Neural progenitor cell (in vitro differentiated cells): Measurements from ENCODE around the gene HNMT. TPM values are rescaled to one million over a fixed set of nuclear protein-coding genes. Genes with fewer than 3 reads are reported as not detected.

Experiments used
- DNase-seq: peaks from one replicate; pipeline ENCODE4 v3.0.0-alpha.2; 2016; ENCODE audit warnings: low spot score
- H2AFZ ChIP-seq: fragments of 200-600 bp; sonication (generic); replicated peaks from 2 replicates; pipeline ENCODE4 v1.6.1; 2016; ENCODE audit warnings: antibody characterized with exemption
- H3F3A ChIP-seq: fragments of 200-600 bp; sonication (generic); 2 replicates; pipeline ENCODE4 v1.6.1; 2016; ENCODE audit warnings: antibody characterized with exemption, low read depth
- H3K27ac ChIP-seq: fragments of 200-600 bp; sonication (generic); 2 replicates; pipeline ENCODE4 v1.5.1; 2016; ENCODE audit warnings: mild to moderate bottlenecking
- H3K27me3 ChIP-seq: fragments of 200-600 bp; sonication (generic); 2 replicates; pipeline ENCODE4 v1.6.1; 2016; ENCODE audit warnings: mild to moderate bottlenecking, moderate library complexity
- H3K36me3 ChIP-seq: fragments of 200-600 bp; sonication (generic); 2 replicates; pipeline ENCODE4 v1.5.1; 2016
- H3K4me1 ChIP-seq: fragments of 200-600 bp; sonication (generic); 2 replicates; pipeline ENCODE4 v1.6.1; 2016; ENCODE audit warnings: mixed run types
- H3K4me2 ChIP-seq: fragments of 200-600 bp; sonication (generic); 2 replicates; pipeline ENCODE4 v1.6.1; 2016
- H3K4me3 ChIP-seq: fragments of 200-600 bp; sonication (generic); 2 replicates; pipeline ENCODE4 v1.5.1; 2016
- H3K79me2 ChIP-seq: fragments of 200-600 bp; sonication (generic); 2 replicates; pipeline ENCODE4 v1.6.1; 2016; ENCODE audit warnings: low read depth
- H3K9ac ChIP-seq: fragments of 200-600 bp; sonication (generic); 2 replicates; pipeline ENCODE4 v1.6.1; 2016
- H3K9me3 ChIP-seq: fragments of 200-600 bp; sonication (generic); 2 replicates; pipeline ENCODE4 v1.5.1; 2016; ENCODE audit warnings: low read depth
- H4K20me1 ChIP-seq: fragments of 200-600 bp; sonication (generic); 2 replicates; pipeline ENCODE4 v1.6.1; 2016; ENCODE audit warnings: low read depth
- H3K27ac Mint-ChIP-seq: 3 replicates; pipeline ENCODE4 v1.8.0; 2021; ENCODE audit warnings: mixed read lengths
- H3K27me3 Mint-ChIP-seq: 2 replicates; pipeline ENCODE4 v1.8.0; 2022; ENCODE audit warnings: low read depth, mild to moderate bottlenecking, inconsistent platforms, moderate library complexity, mixed read lengths; ENCODE audit not compliant: insufficient read depth
- H3K36me3 Mint-ChIP-seq: 3 replicates; pipeline ENCODE4 v1.8.0; 2021; ENCODE audit warnings: mixed read lengths
- H3K4me1 Mint-ChIP-seq: 3 replicates; pipeline ENCODE4 v1.8.0; 2021; ENCODE audit warnings: mixed read lengths
- H3K4me3 Mint-ChIP-seq: 3 replicates; pipeline ENCODE4 v1.8.0; 2021; ENCODE audit warnings: mild to moderate bottlenecking, moderate library complexity, mixed read lengths
- H3K9me3 Mint-ChIP-seq: 3 replicates; pipeline ENCODE4 v1.8.0; 2020; ENCODE audit warnings: mixed read lengths
- EZH2 ChIP-seq: fragments of 200-600 bp; sonication (generic); IDR thresholded peaks from 2 replicates; pipeline ENCODE4 v1.6.1; 2017; ENCODE audit warnings: antibody characterized with exemption, mild to moderate bottlenecking, moderate library complexity
- EZH2phosphoT487 ChIP-seq: fragments of 200-600 bp; sonication (generic); IDR thresholded peaks from 2 replicates; pipeline ENCODE4 v1.6.1; 2017; ENCODE audit warnings: antibody characterized with exemption
- total RNA-seq: library from RNA; depleted of rRNA; stranded (reverse); fragments of >200 nt; gene quantifications from 2 replicates; pipeline ENCODE4 v1.2.3, GENCODE V29; 2015; ENCODE audit warnings: low replicate concordance
- TF ChIP-seq, protein P1 (sequence below): fragments of 200-600 bp; sonication (generic); IDR thresholded peaks from 2 replicates; pipeline ENCODE4 v1.5.1; 2017; ENCODE audit warnings: antibody characterized with exemption, mild to moderate bottlenecking

The HNMT gene
- total RNA-seq, 1 donor from 2014 or later = 1.6 TPM

DNA sequence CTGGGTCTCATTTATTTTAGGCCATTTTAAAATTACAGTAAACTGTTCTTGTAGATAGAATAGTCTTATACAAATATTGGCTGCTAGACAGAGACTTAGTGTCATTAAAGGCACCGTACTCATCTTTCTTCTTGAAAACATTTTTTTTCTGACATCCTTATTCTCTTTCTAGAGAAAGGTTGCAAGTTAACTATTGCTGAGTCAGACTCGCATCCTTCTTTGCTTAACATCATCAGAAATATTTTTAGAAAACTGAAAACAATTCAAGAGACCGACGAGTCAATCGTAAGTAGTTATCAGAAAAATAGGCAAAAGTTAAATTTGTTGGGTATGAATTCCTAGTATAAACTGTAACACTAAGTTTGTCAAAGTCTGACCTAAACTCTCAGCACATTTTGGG is 72.2 kb downstream of the HNMT start:
- H3K4me1 Mint-ChIP-seq = no peaks in the 10 kb centered on the region
- Histone ChIP-seq H3K9ac (no peak overlapping the region), H3K79me2 (no peaks in the 10 kb centered on the region), H3K4me3 (no peak overlapping the region), H3K27ac (no peak overlapping the region), H3K36me3 (no peaks in the 10 kb centered on the region), H3K4me2 (no peak overlapping the region), H2AFZ (no peak overlapping the region), H3K9me3 (no peaks in the 10 kb centered on the region), H4K20me1 (no peaks in the 10 kb centered on the region), H3K27me3 (no peaks in the 10 kb centered on the region), H3K4me1 (no peaks in the 10 kb centered on the region), H3F3A (no peaks in the 10 kb centered on the region)
- TF ChIP-seq EZH2phosphoT487 (no peak), EZH2 (no peak)
- TF ChIP-seq, protein P1, sequence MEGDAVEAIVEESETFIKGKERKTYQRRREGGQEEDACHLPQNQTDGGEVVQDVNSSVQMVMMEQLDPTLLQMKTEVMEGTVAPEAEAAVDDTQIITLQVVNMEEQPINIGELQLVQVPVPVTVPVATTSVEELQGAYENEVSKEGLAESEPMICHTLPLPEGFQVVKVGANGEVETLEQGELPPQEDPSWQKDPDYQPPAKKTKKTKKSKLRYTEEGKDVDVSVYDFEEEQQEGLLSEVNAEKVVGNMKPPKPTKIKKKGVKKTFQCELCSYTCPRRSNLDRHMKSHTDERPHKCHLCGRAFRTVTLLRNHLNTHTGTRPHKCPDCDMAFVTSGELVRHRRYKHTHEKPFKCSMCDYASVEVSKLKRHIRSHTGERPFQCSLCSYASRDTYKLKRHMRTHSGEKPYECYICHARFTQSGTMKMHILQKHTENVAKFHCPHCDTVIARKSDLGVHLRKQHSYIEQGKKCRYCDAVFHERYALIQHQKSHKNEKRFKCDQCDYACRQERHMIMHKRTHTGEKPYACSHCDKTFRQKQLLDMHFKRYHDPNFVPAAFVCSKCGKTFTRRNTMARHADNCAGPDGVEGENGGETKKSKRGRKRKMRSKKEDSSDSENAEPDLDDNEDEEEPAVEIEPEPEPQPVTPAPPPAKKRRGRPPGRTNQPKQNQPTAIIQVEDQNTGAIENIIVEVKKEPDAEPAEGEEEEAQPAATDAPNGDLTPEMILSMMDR = no peak
- no peak for DNase-seq
- H3K36me3 Mint-ChIP-seq = no peaks in the 10 kb centered on the region
- H3K9me3 Mint-ChIP-seq = no peaks in the 10 kb centered on the region
- H3K27ac Mint-ChIP-seq = no peak overlapping the region
- H3K4me3 Mint-ChIP-seq = no peak overlapping the region
- H3K27me3 Mint-ChIP-seq = no peaks in the 10 kb centered on the region

DNA sequence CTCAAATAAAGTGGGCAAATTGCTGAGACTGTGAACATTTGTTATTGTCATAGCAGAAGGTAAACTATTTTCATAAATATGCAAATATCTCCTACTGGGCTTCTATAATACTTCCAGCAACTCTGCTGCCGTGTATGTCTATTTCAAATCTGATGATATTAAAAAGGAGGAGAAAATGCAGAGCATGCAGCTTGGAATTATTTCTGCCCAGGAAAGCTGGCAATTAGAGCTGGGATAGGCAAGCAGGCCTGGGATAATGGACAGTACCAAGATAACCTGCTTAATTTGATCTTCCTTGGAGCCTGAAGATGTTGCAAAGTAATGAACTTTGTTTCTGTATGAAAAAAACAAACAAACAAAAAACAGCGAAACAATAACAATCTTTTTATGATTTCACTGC is 72.8 kb downstream of the HNMT start:
- H3K27me3 ChIP-seq = no peaks in the 10 kb centered on the region
- no peak overlapping the region for H3K9ac ChIP-seq
- H3K36me3 Mint-ChIP-seq = no peaks in the 10 kb centered on the region
- H3K4me1 Mint-ChIP-seq = no peaks in the 10 kb centered on the region
- H3K27me3 Mint-ChIP-seq = no peaks in the 10 kb centered on the region
- no peaks in the 10 kb centered on the region for H3F3A ChIP-seq
- no peaks in the 10 kb centered on the region for H3K9me3 Mint-ChIP-seq
- no peak overlapping the region for H2AFZ ChIP-seq
- no peak for DNase-seq
- no peak overlapping the region for H3K27ac Mint-ChIP-seq
- no peaks in the 10 kb centered on the region for H3K9me3 ChIP-seq
- no peaks in the 10 kb centered on the region for H3K4me1 ChIP-seq
- no peak overlapping the region for H3K4me3 ChIP-seq
- TF ChIP-seq EZH2 (no peak), EZH2phosphoT487 (no peak)
- TF ChIP-seq, protein P1 = no peak
- no peaks in the 10 kb centered on the region for H4K20me1 ChIP-seq
- no peak overlapping the region for H3K27ac ChIP-seq
- H3K36me3 ChIP-seq = no peaks in the 10 kb centered on the region
- no peak overlapping the region for H3K4me3 Mint-ChIP-seq
- H3K4me2 ChIP-seq = no peak overlapping the region
- H3K79me2 ChIP-seq = no peaks in the 10 kb centered on the region

DNA sequence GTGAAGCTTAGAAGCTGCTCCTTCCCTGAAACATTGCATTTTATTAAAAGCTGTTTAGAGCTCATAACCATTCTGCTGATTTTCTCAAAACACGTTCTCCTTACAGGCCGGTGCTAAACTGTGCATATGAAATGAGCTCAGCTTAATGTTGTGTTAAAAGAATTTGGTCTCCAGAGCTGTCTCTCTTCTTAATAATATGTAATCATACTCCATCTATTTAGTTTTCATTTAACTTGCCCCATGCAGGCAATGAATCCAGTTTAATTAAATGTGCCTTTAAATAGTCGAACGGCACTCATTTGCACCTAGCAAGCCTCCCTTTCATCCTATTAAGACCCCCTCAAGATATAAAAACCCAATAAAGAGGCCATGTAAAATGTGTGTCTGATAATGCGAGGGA is 76.3 kb downstream of the HNMT start:
- Histone ChIP-seq H3K27ac (no peak overlapping the region), H3K4me3 (no peak overlapping the region), H3K79me2 (no peaks in the 10 kb centered on the region), H3K9ac (no peak overlapping the region), H2AFZ (no peak overlapping the region), H3K9me3 (no peaks in the 10 kb centered on the region), H3K36me3 (no peaks in the 10 kb centered on the region), H4K20me1 (no peaks in the 10 kb centered on the region), H3K4me2 (no peak overlapping the region), H3K4me1 (no peaks in the 10 kb centered on the region), H3K27me3 (no peaks in the 10 kb centered on the region), H3F3A (no peaks in the 10 kb centered on the region)
- no peaks in the 10 kb centered on the region for H3K36me3 Mint-ChIP-seq
- TF ChIP-seq EZH2phosphoT487 (no peak), EZH2 (no peak)
- TF ChIP-seq, protein P1 = no peak
- H3K4me3 Mint-ChIP-seq = no peak overlapping the region
- no peak for DNase-seq
- no peaks in the 10 kb centered on the region for H3K9me3 Mint-ChIP-seq
- no peaks in the 10 kb centered on the region for H3K4me1 Mint-ChIP-seq
- H3K27ac Mint-ChIP-seq = no peak overlapping the region
- H3K27me3 Mint-ChIP-seq = no peaks in the 10 kb centered on the region
